ENCODE data around the gene AIDA. TPM values are rescaled to one million over a fixed set of nuclear protein-coding genes. Genes with fewer than 3 reads are reported as not detected.

Gene AIDA
- 67.4 and 73.2 TPM in 2 replicates for total RNA-seq

GRCh38 chr1:222712253-222713090 is at the start of gene AIDA, which contains the start of gene BROX:
AIDA (minus strand) TSS chr1:222712491; CDS start chr1:222712317, 174 bp downstream.
BROX (plus strand) TSS chr1:222712564; CDS start chr1:222715700, 3,136 bp downstream.

GRCh38 chr1:222736972-222737371 is 24.7 kb upstream of the AIDA start, which contains the start of gene FAM177B:
FAM177B (plus strand) TSS chr1:222737202; CDS start chr1:222746546, 9,344 bp downstream.

Other genes with a start within 250 kb of the AIDA start
- 0.25 TPM in 1 of 2 replicates, not detected in the other for gene HHIPL2, start 164.4 kb downstream of the AIDA start, total RNA-seq
- 12.4 and 13.4 TPM in 2 replicates for gene TAF1A, start 122.6 kb downstream of the AIDA start, total RNA-seq
- 53.2 and 80.0 TPM in 2 replicates for gene MIA3, start 94.4 kb downstream of the AIDA start, total RNA-seq
- gene BROX, start 73 bp upstream of the AIDA start, total RNA-seq: 50.1 and 55.8 TPM in 2 replicates
- gene FAM177B, start 24.7 kb upstream of the AIDA start, total RNA-seq: not detected in 2 replicates
- gene DISP1, start 102.5 kb upstream of the AIDA start, total RNA-seq: 4.2 and 5.0 TPM in 2 replicates